ENCODE data around the gene SLC3A2.

Gene SLC3A2

GRCh38 chr11:62918531-62918930 lies 37.8 kb downstream of the SLC3A2 start:
- WGBS (ENCODE audit: insufficient coverage) = 89% methylated on average over 3 of the region's 5 CpGs
- Histone ChIP-seq H3K4me1 (ENCODE audit: control extremely low read depth in 1 of 4, control insufficient read depth in 4 of 4, insufficient read depth in 4 of 4, low read length in 3 of 4) (peaks cover 0 to 4% (median 3%) of the 10 kb centered on the region in 4 experiments), H3K9me3 (ENCODE audit: control extremely low read depth in 1 of 5, control insufficient read depth in 4 of 5, insufficient read depth in 2 of 5, low read depth in 1 of 5, low read length in 4 of 5) (peaks cover 0 to 2% (median 0%) of the 10 kb centered on the region in 5 experiments), H3K4me3 (ENCODE audit: control insufficient read depth in 1 of 7, extremely low read depth in 1 of 7, insufficient read depth in 4 of 7, low read depth in 2 of 7, low read length in 6 of 7) (no peak overlapping the region), H3K36me3 (ENCODE audit: control insufficient read depth in 4 of 4, insufficient read depth in 4 of 4, low read length in 3 of 4) (no peaks in the 10 kb centered on the region), H3K27me3 (replicated peaks in 2 of 5; ENCODE audit: control insufficient read depth in 4 of 5, insufficient read depth in 5 of 5, low read length in 4 of 5) (peaks cover 0 to 40% (median 8%) of the 10 kb centered on the region in 5 experiments), H3K27ac (ENCODE audit: insufficient read depth in 1 of 2, low read depth in 1 of 2, low read length in 2 of 2, poor library complexity in 1 of 2, severe bottlenecking in 2 of 2) (no peak overlapping the region)
- no peak for DNase-seq
- ChIA-PET POLR2A (no interaction called here), CTCF (interaction anchor here (1.0 to 6.5 kb wide), 5 partner anchors 8 to 105 kb away, joined by 3 to 29 read pairs (median 4); no protein-coding TSS in a partner anchor)

GRCh38 chr11:62919476-62919875 lies 38.8 kb downstream of the SLC3A2 start:
- ChIA-PET POLR2A (no interaction called here), CTCF (interaction anchor here (1.3 to 6.5 kb wide), 3 partner anchors 11 to 104 kb away, joined by 4 to 29 read pairs (median 15); no protein-coding TSS in a partner anchor)

GRCh38 chr11:62919898-62920640 lies 39.4 kb downstream of the SLC3A2 start:
- H3K27me3 ChIP-seq (replicated peaks in 2 of 5; ENCODE audit: control insufficient read depth in 4 of 5, insufficient read depth in 5 of 5, low read length in 4 of 5) = peaks cover 0 to 54% (median 11%) of the 10 kb centered on the region in 5 experiments
- H3K27ac ChIP-seq (ENCODE audit: insufficient read depth in 1 of 2, low read depth in 1 of 2, low read length in 2 of 2, poor library complexity in 1 of 2, severe bottlenecking in 2 of 2) = no peak overlapping the region
- H3K4me1 ChIP-seq (ENCODE audit: control extremely low read depth in 1 of 4, control insufficient read depth in 4 of 4, insufficient read depth in 4 of 4, low read length in 3 of 4) = peaks cover 0 to 8% (median 8%) of the 10 kb centered on the region in 4 experiments
- no peak overlapping the region for H3K4me3 ChIP-seq (ENCODE audit: control insufficient read depth in 1 of 7, extremely low read depth in 1 of 7, insufficient read depth in 4 of 7, low read depth in 2 of 7, low read length in 6 of 7)
- H3K36me3 ChIP-seq (ENCODE audit: control insufficient read depth in 4 of 4, insufficient read depth in 4 of 4, low read length in 3 of 4) = no peaks in the 10 kb centered on the region
- ChIA-PET CTCF (interaction anchor here (1.3 to 6.5 kb wide), 3 partner anchors 11 to 104 kb away, joined by 4 to 29 read pairs (median 15); no protein-coding TSS in a partner anchor), POLR2A (no interaction called here)
- 90% methylated on average over 11 of the region's 11 CpGs for WGBS (ENCODE audit: insufficient coverage)
- no peak for DNase-seq
- H3K9me3 ChIP-seq (ENCODE audit: control extremely low read depth in 1 of 5, control insufficient read depth in 4 of 5, insufficient read depth in 2 of 5, low read depth in 1 of 5, low read length in 4 of 5) = peaks cover 0 to 2% (median 0%) of the 10 kb centered on the region in 5 experiments

More at GRCh38 chr11:62919476-62919875, 38.8 kb downstream of the SLC3A2 start:
- no peaks in the 10 kb centered on the region for H3K36me3 ChIP-seq (ENCODE audit: control insufficient read depth in 4 of 4, insufficient read depth in 4 of 4, low read length in 3 of 4)
- no peak for DNase-seq
- no peak overlapping the region for H3K27ac ChIP-seq (ENCODE audit: insufficient read depth in 1 of 2, low read depth in 1 of 2, low read length in 2 of 2, poor library complexity in 1 of 2, severe bottlenecking in 2 of 2)
- H3K4me3 ChIP-seq (ENCODE audit: control insufficient read depth in 1 of 7, extremely low read depth in 1 of 7, insufficient read depth in 4 of 7, low read depth in 2 of 7, low read length in 6 of 7) = no peak overlapping the region
- H3K27me3 ChIP-seq (replicated peaks in 2 of 5; ENCODE audit: control insufficient read depth in 4 of 5, insufficient read depth in 5 of 5, low read length in 4 of 5) = peaks cover 0 to 49% (median 11%) of the 10 kb centered on the region in 5 experiments
- peaks cover 0 to 8% (median 8%) of the 10 kb centered on the region in 4 experiments for H3K4me1 ChIP-seq (ENCODE audit: control extremely low read depth in 1 of 4, control insufficient read depth in 4 of 4, insufficient read depth in 4 of 4, low read length in 3 of 4)
- 100% methylated on average over 8 of the region's 10 CpGs for WGBS (ENCODE audit: insufficient coverage)
- H3K9me3 ChIP-seq (ENCODE audit: control extremely low read depth in 1 of 5, control insufficient read depth in 4 of 5, insufficient read depth in 2 of 5, low read depth in 1 of 5, low read length in 4 of 5) = peaks cover 0 to 2% (median 0%) of the 10 kb centered on the region in 5 experiments

GRCh38 chr11:62921201-62921572 lies 40.5 kb downstream of the SLC3A2 start, which contains the start of gene CHRM1:
Gene CHRM1, minus strand, starts transcription at chr11:62921363. Its CDS starts 10,263 bp downstream, at chr11:62911100.
- Histone ChIP-seq H3K4me1 (ENCODE audit: control extremely low read depth in 1 of 4, control insufficient read depth in 4 of 4, insufficient read depth in 4 of 4, low read length in 3 of 4) (peaks cover 0 to 16% (median 15%) of the 10 kb centered on the region in 4 experiments), H3K9me3 (ENCODE audit: control extremely low read depth in 1 of 5, control insufficient read depth in 4 of 5, insufficient read depth in 2 of 5, low read depth in 1 of 5, low read length in 4 of 5) (peaks cover 0 to 2% (median 0%) of the 10 kb centered on the region in 5 experiments), H3K27me3 (replicated peaks in 2 of 5; ENCODE audit: control insufficient read depth in 4 of 5, insufficient read depth in 5 of 5, low read length in 4 of 5) (peaks cover 0 to 65% (median 17%) of the 10 kb centered on the region in 5 experiments), H3K36me3 (ENCODE audit: control insufficient read depth in 4 of 4, insufficient read depth in 4 of 4, low read length in 3 of 4) (no peaks in the 10 kb centered on the region), H3K27ac (ENCODE audit: insufficient read depth in 1 of 2, low read depth in 1 of 2, low read length in 2 of 2, poor library complexity in 1 of 2, severe bottlenecking in 2 of 2) (no peak within 1 kb of the TSS), H3K4me3 (ENCODE audit: control insufficient read depth in 1 of 7, extremely low read depth in 1 of 7, insufficient read depth in 4 of 7, low read depth in 2 of 7, low read length in 6 of 7) (no peak within 1 kb of the TSS)
- 33% methylated on average over 6 of the region's 9 CpGs for WGBS (ENCODE audit: insufficient coverage)
- no peak for DNase-seq
- ChIA-PET POLR2A (no interaction called here), CTCF (interaction anchor here (1.1 to 3.9 kb wide), 3 partner anchors 19 to 103 kb away, joined by 3 to 15 read pairs (median 5); no protein-coding TSS in a partner anchor)

DNA sequence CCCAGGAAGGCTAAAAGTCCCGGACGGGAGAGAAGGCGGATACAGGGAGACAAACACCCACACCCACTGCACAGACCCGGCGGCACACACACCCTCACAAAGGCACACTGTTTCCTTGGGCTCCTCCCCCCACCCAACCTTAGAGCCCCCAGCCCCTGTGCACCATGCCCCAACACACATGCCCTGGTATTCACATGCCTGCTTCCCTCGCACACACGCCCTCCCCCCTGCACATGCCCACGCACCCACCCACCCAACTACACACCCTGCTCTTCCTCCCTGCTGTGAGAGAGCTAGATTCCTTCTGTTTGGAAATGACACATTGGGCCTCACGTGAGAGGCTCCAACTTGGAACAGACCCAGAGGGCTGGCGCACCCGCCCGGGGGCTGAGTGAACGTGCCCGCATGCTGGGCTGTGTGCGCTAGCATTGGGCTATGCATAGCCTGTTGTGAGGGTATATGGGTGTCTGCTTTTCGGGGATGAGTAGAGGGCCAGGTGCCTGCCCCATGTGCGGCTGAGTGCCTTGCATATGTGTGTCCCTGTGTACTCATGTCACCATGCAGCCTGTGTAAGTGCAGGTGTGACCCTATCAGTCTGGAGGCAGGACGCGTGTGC lies 41.0 kb downstream of the SLC3A2 start:
- Histone ChIP-seq H3K9me3 (ENCODE audit: control extremely low read depth in 1 of 5, control insufficient read depth in 4 of 5, insufficient read depth in 2 of 5, low read depth in 1 of 5, low read length in 4 of 5) (peaks cover 0 to 2% (median 0%) of the 10 kb centered on the region in 5 experiments), H3K27me3 (replicated peaks in 2 of 5; ENCODE audit: control insufficient read depth in 4 of 5, insufficient read depth in 5 of 5, low read length in 4 of 5) (peaks cover 0 to 70% (median 21%) of the 10 kb centered on the region in 5 experiments), H3K36me3 (ENCODE audit: control insufficient read depth in 4 of 4, insufficient read depth in 4 of 4, low read length in 3 of 4) (no peaks in the 10 kb centered on the region), H3K27ac (ENCODE audit: insufficient read depth in 1 of 2, low read depth in 1 of 2, low read length in 2 of 2, poor library complexity in 1 of 2, severe bottlenecking in 2 of 2) (no peak overlapping the region), H3K4me1 (ENCODE audit: control extremely low read depth in 1 of 4, control insufficient read depth in 4 of 4, insufficient read depth in 4 of 4, low read length in 3 of 4) (peaks cover 0 to 21% (median 20%) of the 10 kb centered on the region in 4 experiments), H3K4me3 (ENCODE audit: control insufficient read depth in 1 of 7, extremely low read depth in 1 of 7, insufficient read depth in 4 of 7, low read depth in 2 of 7, low read length in 6 of 7) (no peak overlapping the region)
- WGBS (ENCODE audit: insufficient coverage) = 64% methylated on average over 9 of the region's 19 CpGs
- ChIA-PET POLR2A (no interaction called here), CTCF (interaction anchor here (0.8 to 3.9 kb wide), 5 partner anchors 16 to 102 kb away, joined by 3 to 15 read pairs (median 4); no protein-coding TSS in a partner anchor)
- peak in 2 of 3 donors; percentile 35 to 45 for DNase-seq

- peaks cover 0 to 75% (median 23%) of the 10 kb centered on the region in 5 experiments for H3K27me3 ChIP-seq (replicated peaks in 2 of 5; ENCODE audit: control insufficient read depth in 4 of 5, insufficient read depth in 5 of 5, low read length in 4 of 5)
- 86% methylated on average over 2 of the region's 4 CpGs for WGBS (ENCODE audit: insufficient coverage)
- CTCF ChIA-PET = interaction anchor here (0.8 to 3.9 kb wide), 6 partner anchors 15 to 102 kb away, joined by 3 to 15 read pairs (median 4); no protein-coding TSS in a partner anchor
Observed at GRCh38 chr11:62922189-62922589, 41.5 kb downstream of the SLC3A2 start.

More at GRCh38 chr11:62922189-62922589, 41.5 kb downstream of the SLC3A2 start:
- H3K4me1 ChIP-seq (ENCODE audit: control extremely low read depth in 1 of 4, control insufficient read depth in 4 of 4, insufficient read depth in 4 of 4, low read length in 3 of 4) = peaks cover 0 to 25% (median 20%) of the 10 kb centered on the region in 4 experiments
- peaks cover 0 to 2% (median 0%) of the 10 kb centered on the region in 5 experiments for H3K9me3 ChIP-seq (ENCODE audit: control extremely low read depth in 1 of 5, control insufficient read depth in 4 of 5, insufficient read depth in 2 of 5, low read depth in 1 of 5, low read length in 4 of 5)
- no peak overlapping the region for H3K27ac ChIP-seq (ENCODE audit: insufficient read depth in 1 of 2, low read depth in 1 of 2, low read length in 2 of 2, poor library complexity in 1 of 2, severe bottlenecking in 2 of 2)
- H3K36me3 ChIP-seq (ENCODE audit: control insufficient read depth in 4 of 4, insufficient read depth in 4 of 4, low read length in 3 of 4) = no peaks in the 10 kb centered on the region
- no peak overlapping the region for H3K4me3 ChIP-seq (ENCODE audit: control insufficient read depth in 1 of 7, extremely low read depth in 1 of 7, insufficient read depth in 4 of 7, low read depth in 2 of 7, low read length in 6 of 7)
- POLR2A ChIA-PET = no interaction called here
- DNase-seq = peak in 1 of 3 donors; percentile 13

Measured in common myeloid progenitor, CD34-positive (primary cell).